Measurements from ENCODE around the gene IDI2. TPM values are rescaled to one million over a fixed set of nuclear protein-coding genes. Genes with fewer than 3 reads are reported as not detected.
A peak's percentile ranks its signal among the peaks of the same experiment; 100 is the strongest.

Gene IDI2
- total RNA-seq, 1 experiment from 2014 or later, result not detected

DNA sequence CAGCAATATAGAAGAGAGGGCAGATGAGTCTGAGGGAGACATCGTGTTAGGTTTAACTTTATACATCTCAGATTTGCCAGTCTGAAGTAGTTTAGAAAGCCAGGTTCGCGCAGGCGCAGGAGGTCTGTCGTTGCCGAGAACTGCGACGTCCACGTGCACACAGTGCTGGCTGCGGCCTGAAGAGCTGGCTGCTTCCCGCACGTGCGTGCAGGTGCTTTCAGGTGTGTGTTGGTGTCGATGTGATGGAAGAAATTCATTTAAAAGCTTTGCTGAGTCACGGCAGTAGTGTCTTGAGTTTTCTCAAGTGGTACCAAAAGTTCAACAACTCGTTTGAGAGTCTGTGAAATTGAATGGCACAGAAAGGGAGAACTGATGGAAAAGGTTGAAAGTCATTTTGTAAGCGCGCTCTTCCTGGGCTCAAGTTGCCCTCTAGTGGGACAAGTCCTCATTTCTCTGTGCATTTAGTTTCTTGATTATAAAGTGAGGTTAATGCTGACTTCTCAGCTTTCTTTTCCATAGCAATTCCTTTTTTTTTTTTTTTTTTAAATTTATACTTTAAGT, 49.2 kb upstream of the IDI2 start (continued):
- TF ChIP-seq, protein P1, sequence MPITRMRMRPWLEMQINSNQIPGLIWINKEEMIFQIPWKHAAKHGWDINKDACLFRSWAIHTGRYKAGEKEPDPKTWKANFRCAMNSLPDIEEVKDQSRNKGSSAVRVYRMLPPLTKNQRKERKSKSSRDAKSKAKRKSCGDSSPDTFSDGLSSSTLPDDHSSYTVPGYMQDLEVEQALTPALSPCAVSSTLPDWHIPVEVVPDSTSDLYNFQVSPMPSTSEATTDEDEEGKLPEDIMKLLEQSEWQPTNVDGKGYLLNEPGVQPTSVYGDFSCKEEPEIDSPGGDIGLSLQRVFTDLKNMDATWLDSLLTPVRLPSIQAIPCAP (CRISPR knock-in tag; IDR thresholded peaks at IDR 0.05), result no peak
- TF ChIP-seq HMGA2 (CRISPR knock-in tag; IDR thresholded peaks at IDR 0.05), result no peak
- TF ChIP-seq, protein P2, sequence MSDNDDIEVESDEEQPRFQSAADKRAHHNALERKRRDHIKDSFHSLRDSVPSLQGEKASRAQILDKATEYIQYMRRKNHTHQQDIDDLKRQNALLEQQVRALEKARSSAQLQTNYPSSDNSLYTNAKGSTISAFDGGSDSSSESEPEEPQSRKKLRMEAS (CRISPR knock-in tag; IDR thresholded peaks at IDR 0.05), result no peak
- TF ChIP-seq, protein P3, sequence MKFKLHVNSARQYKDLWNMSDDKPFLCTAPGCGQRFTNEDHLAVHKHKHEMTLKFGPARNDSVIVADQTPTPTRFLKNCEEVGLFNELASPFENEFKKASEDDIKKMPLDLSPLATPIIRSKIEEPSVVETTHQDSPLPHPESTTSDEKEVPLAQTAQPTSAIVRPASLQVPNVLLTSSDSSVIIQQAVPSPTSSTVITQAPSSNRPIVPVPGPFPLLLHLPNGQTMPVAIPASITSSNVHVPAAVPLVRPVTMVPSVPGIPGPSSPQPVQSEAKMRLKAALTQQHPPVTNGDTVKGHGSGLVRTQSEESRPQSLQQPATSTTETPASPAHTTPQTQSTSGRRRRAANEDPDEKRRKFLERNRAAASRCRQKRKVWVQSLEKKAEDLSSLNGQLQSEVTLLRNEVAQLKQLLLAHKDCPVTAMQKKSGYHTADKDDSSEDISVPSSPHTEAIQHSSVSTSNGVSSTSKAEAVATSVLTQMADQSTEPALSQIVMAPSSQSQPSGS (CRISPR knock-in tag; IDR thresholded peaks at IDR 0.05; ENCODE audit: borderline replicate concordance, low read depth), result no peak

- POLR2A ChIA-PET, result no interaction called here
- Mint-ChIP-seq H3K4me1 (peaks cover 6% of the 10 kb centered on the region; the same call in 1 of the 2 replicates), H3K27ac (peak overlapping the region; percentile 78; the same call in 1 of the 2 replicates), H3K36me3 (peaks cover 30% of the 10 kb centered on the region), H3K27me3 (ENCODE audit: low read depth) (no peaks in the 10 kb centered on the region), H3K9me3 (no peaks in the 10 kb centered on the region), H3K4me3 (no peak overlapping the region)
- DNase-seq (ENCODE audit: low spot score), result no peak
- peak; percentile 59 for ATAC-seq
- no peak for TF ChIP-seq JUN (CRISPR knock-in tag; IDR thresholded peaks at IDR 0.05)
- no peak for TF ChIP-seq ZNF512 (CRISPR knock-in tag; IDR thresholded peaks at IDR 0.05; ENCODE audit: borderline replicate concordance)
- no peak for TF ChIP-seq SP1 (CRISPR knock-in tag; conservative IDR thresholded peaks at IDR 0.05)
- no peak for TF ChIP-seq ZBTB21 (CRISPR knock-in tag; IDR thresholded peaks at IDR 0.05; ENCODE audit: borderline replicate concordance)
- TF ChIP-seq FOXK1 (CRISPR knock-in tag; IDR thresholded peaks at IDR 0.05), result no peak
- TF ChIP-seq GRHL2 (CRISPR knock-in tag; IDR thresholded peaks at IDR 0.05; ENCODE audit: insufficient replicate concordance, severe bottlenecking), result no peak
- TF ChIP-seq, protein P2 (CRISPR knock-in tag; IDR thresholded peaks at IDR 0.05), result no peak
- TF ChIP-seq, protein P4, sequence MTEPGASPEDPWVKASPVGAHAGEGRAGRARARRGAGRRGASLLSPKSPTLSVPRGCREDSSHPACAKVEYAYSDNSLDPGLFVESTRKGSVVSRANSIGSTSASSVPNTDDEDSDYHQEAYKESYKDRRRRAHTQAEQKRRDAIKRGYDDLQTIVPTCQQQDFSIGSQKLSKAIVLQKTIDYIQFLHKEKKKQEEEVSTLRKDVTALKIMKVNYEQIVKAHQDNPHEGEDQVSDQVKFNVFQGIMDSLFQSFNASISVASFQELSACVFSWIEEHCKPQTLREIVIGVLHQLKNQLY (CRISPR knock-in tag; IDR thresholded peaks at IDR 0.05), result no peak
- no peak for TF ChIP-seq CTCF (IDR thresholded peaks at IDR 0.05)
- CTCF ChIA-PET, result interaction anchor here (0.9 to 1.1 kb wide), 2 partner anchors 17 to 264 kb away, joined by 3 to 4 read pairs; no protein-coding TSS in a partner anchor
These were observed 48.5 kb upstream of the IDI2 start for GRCh38 chr10:1074052-1074747.

GRCh38 chr10:1070919-1071318, 45.3 kb upstream of the IDI2 start:
- CTCF ChIA-PET, result interaction anchor here (1.6 kb wide), 1 partner anchor 39 kb away, joined by 5 read pairs; no protein-coding TSS in a partner anchor
- peak overlapping the region; percentile 54; the same call in 1 of the 2 replicates for H3K27ac Mint-ChIP-seq

More at GRCh38 chr10:1070919-1071318, 45.3 kb upstream of the IDI2 start:
- Mint-ChIP-seq H3K4me3 (no peak overlapping the region), H3K27me3 (ENCODE audit: low read depth) (no peaks in the 10 kb centered on the region), H3K9me3 (no peaks in the 10 kb centered on the region), H3K36me3 (peaks cover 15% of the 10 kb centered on the region), H3K4me1 (peaks cover 6% of the 10 kb centered on the region; the same call in 1 of the 2 replicates)
- DNase-seq (ENCODE audit: low spot score), result no peak
- TF ChIP-seq ELF4 (CRISPR knock-in tag; IDR thresholded peaks at IDR 0.05; ENCODE audit: low read depth) (no peak), SMAD3 (CRISPR knock-in tag; IDR thresholded peaks at IDR 0.05; ENCODE audit: borderline replicate concordance) (no peak), SOX15 (CRISPR knock-in tag; IDR thresholded peaks at IDR 0.05) (no peak), AFF4 (CRISPR knock-in tag; IDR thresholded peaks at IDR 0.05; ENCODE audit: borderline replicate concordance) (no peak), OVOL2 (CRISPR knock-in tag; IDR thresholded peaks at IDR 0.05; ENCODE audit: borderline replicate concordance) (no peak), TEAD4 (CRISPR knock-in tag; IDR thresholded peaks at IDR 0.05) (no peak)
- peak; percentile 62 for ATAC-seq
- POLR2A ChIA-PET, result no interaction called here
